ENCODE measurements around the gene TSSK6.

TSSK6 gene

DNA sequence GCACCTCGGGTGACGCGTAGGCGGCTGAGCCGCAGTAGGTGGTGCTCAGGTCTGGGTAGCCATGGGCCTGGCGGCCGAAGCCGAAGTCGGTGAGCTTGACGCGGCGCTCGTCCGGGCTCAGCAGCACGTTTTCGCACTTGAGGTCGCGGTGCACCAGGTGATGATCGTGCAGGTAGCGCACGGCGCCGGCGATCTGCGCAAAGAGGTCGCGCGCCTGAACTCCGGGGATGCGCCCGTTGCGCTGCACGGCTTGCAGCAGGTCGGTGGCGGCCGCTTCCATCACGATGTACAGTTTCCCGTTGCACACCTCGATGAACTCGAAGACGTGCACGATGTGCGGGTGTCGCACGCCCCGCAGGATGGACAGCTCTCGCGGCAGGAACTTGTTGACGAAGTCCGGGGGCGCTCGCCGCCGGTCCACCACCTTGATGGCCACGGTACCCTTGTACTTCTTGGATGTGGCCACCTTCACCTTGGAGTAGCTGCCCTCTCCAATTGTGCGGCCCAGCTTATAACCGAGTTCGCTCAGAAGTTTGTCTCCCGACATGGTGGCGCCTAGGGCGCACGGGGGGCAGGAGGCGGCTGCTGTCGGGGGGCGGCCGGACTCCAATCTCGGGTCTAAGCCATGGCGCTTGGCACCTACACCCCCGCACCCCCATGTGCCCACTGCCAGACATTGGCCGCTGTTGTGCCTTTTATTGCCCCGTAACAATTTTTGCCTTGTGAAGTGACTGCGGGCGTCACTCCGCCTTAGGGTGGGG, at the start of gene TSSK6:
Gene TSSK6, minus strand, starts transcription at position 668 of the 761 bp plus-strand sequence. Its CDS starts 121 bp downstream, at position 547.
- no peak for DNase-seq

DNA sequence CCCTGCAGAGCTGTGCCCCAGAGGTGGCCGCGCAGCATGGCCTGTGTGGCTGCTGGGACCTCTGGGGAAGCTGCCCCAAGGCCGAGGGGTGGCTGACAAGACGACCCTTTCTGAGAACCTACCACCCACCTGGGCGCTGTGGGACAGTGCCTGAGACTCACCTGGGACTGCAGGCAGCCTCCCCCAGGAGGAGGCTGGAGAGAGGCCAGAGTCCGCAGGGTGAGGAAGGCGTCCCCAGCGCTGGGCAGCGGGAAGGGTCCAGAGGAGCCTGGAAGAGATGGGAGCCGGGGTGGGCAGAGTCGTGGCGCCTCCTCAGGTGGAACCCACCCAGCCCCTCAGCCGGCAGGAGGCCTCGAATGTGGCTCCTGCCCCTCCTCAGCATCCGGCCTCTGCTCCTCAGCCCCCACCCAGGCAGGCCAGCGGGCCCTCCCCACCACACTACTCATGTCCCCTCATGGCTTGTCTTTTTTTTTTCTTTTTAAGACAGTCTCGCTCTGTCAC, 48.0 kb upstream of the TSSK6 start:
- no peak for DNase-seq

DNA sequence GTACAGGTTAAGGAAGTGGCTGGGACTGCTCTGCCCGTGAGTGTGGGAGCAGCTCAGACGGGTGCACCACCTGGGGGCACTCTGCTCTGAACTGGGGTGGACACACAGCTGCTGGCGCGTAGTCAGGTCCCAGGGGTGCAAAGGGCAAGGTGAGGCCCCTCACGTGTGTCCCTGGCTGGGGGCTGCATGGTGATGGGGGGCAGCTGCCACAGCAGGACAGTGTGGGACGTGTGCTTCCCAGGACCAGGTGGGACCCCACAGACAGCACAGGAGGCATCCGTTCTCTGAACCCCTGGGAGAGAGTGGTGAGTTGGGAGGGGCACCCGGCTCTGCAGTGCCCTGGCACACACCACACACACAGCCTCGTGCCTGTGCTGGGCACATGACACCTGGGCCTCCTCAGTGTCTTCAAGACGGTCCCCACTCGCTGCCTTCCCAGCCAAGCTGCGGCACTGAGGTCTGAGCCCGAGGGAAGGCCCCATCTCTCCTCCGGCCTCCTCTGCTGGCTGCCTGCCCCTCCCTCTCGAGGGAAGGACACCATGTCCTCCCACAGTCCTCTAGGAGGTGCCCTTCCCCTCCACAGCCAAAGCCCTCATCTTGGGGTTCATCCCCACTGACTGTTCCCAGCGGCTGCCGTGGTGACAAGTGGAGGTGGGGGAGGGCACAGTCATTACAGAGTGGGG, 47.5 kb upstream of the TSSK6 start:
- peak in 1 of 4 experiments; percentile 38 for DNase-seq

DNA sequence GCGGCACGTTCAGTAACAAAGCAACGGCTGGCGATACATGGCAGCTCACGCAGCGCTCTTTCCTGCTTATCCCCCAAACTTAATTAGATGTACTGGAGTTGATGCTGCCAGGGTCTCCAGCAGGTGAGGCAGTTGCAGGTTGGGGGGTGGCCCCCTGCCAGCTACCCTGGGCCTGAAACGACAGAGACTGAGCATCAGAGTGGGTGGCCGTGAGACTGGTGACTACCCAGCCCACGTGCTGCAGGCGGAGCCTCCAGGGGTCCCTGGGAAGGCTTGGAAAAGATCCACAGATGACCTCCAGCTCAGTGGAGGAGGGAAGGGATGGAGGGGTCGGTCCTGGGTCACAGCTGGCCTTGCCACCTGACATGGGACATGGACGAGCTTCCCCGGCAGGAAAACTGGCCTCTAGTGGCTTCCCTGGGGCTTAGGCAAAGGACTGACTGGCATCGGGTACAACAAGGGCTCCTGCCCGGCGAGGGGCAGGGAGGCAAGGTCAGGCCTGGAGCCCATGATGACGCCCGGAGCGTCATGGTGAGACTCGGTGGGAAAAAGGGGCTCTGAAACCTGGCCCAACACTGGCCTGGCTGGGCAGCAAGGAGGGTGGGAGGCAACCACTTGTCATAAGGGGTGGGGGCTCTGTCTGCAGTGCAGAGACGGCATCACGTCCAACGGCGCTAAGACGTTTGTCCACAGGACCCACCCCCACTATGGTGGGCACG, 46.8 kb upstream of the TSSK6 start:
- no peak for DNase-seq

DNA sequence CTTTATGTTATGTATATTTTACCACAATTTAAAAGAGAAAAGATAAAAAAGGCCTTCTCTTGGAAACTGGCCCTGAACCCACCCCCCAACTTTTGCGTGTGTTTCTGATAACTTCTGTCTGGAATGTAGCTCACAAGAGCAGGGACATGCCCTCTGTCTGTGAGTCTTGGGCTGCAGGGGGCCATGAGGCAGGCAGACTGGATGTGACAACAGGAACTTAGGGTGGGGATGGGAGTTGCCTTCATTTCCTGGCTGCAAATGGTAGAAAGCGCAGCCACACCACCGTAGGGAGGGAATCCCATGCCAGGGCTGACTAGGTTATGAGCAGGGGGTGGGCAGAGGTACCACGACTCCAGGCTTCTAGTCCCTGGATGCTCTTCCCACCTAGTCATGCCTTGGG, 44.6 kb upstream of the TSSK6 start:
- no peak for DNase-seq

DNA sequence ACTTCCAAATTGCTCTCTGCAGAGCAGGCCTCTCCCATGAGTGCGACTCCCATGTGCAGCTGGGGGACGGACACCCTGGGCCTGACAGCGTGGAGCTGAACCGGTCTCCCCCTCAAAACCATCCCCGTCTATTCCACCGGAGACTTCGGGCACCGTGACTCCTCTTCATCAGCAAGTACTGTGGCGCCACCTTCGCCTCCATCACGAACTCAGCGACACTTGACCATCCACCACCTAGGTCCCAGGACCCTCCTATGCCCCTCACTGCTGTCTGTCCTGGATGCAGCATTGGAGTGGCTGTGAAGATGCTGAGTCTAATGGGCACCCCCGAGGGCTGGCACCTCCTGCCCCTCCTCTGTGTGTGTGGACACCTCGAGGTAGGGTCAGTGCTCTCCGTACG, 43.3 kb upstream of the TSSK6 start:
- DNase-seq, result no peak

DNA sequence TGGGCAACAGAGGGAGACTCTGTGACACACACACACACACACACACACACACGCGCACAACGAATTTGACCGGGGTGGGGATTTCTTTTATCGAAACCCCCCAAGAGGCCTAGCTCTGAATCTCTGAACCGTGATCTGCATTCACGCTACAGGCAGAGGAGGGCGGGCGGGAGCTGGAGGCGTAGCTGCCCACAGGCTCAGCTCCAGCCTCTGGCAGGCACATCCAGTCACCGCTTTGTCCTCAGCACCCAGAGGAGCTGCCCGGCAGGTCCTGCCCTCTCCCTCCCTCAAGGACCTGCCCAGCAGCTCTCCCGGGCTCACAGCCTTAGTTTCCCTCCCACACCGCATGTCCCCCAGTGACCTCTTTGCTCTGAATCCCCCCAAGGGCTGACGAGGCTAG, 42.7 kb upstream of the TSSK6 start:
- DNase-seq, result no peak

DNA sequence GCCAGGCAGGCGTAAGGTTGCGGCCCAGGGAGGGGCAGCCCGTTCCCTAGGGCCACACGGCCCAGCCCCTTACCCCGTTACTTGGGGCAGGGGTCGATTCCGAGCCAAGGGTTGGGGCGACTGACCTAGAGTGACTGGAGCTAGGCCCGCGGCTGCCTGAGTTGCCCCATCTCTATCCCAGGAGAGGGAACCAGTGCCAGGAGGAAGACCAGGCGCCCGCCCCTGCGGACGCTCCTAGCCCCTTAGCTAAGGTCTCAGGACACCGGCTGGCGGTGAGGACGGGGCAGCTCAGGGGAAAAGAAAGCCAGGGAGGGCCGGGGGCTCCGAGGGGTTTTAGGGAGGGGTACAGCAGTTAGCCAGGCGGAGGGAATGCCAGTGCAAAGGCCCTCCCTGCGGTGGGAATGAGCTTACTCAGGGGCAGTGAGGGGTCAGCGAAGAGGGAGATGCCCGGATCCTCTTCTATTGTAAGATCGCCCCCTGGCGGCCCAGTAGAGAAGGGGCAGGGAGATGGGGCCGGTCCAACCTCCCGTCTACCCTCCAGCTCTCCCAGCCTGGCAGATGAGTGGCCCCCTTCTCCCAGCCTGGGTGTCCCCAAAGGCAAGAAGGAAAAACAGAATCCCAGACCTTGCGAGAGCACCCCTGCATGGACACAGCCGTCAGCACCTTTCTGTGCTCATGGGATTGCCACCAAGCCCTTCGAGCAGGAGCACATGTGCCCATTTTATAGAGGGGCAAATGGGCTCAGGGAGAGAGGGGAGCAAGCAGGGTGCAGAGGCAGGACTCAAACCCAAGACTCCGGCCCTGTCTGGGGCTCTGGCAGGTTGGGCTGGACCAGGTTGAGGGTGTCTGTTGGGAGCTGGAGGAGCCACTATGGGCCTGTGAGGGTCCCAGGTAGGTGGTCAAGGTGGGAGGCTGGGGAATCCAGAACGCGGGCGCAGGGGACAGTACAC, 39.0 kb upstream of the TSSK6 start:
- DNase-seq, result peak; percentile 21 to 40 (median 34)

DNA sequence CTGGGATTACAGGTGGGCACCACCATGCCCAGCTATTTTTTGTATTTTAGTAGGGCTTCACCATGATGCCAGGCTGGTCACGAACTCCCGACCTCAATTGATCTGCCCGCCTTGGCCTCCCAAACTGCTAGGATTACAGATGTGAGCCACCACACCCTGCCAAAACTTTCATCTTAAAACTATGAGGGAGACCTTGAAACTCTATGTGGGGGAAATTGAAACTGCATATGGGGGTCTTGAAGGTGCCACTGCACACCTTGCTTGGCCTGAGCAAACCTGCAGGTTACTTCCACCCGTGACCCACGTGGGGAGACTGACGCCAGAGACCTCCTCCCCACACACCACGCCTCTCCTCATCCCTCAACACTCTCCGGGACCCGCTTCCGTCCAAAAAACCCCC, 38.3 kb upstream of the TSSK6 start:
- no peak for DNase-seq

DNA sequence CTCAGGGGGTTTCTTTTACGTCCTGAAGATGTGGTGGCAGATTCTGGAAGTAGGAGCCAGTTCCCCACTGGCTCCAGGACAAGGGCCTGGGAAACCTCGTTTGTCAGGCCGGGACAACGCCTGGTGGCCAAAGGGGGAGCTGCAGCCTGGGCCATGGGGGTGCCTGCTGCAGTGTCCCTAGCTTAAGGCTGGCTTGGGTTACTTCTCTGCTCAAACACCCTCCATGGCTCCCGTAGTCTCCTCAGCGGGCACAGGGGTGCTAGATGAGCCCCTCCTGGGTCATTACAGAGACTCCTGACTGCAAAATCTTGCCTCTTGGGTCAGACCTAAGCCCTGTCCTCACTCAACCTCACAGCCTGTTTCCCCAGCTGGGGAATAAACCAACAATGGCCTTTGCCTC, 37.5 kb upstream of the TSSK6 start:
- DNase-seq, result peak in 1 of 4 experiments; percentile 11

DNA sequence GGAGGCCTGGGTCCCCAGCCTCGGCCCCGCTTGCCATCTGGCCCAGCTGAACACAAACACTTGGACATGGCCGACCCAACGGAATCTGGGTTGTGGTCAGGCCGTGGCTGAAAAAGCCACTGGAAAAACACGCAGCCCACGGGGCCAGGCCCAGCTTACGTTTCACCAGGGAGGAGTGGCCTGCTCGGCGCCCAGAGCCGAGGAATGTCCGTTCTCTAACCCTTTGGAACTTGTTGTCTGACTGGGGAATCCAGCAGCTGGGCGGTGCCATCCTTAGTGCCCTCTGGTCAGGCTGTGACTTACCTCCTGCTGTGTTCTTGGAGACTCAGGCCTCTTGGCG, 36.5 kb upstream of the TSSK6 start:
- DNase-seq, result no peak

DNA sequence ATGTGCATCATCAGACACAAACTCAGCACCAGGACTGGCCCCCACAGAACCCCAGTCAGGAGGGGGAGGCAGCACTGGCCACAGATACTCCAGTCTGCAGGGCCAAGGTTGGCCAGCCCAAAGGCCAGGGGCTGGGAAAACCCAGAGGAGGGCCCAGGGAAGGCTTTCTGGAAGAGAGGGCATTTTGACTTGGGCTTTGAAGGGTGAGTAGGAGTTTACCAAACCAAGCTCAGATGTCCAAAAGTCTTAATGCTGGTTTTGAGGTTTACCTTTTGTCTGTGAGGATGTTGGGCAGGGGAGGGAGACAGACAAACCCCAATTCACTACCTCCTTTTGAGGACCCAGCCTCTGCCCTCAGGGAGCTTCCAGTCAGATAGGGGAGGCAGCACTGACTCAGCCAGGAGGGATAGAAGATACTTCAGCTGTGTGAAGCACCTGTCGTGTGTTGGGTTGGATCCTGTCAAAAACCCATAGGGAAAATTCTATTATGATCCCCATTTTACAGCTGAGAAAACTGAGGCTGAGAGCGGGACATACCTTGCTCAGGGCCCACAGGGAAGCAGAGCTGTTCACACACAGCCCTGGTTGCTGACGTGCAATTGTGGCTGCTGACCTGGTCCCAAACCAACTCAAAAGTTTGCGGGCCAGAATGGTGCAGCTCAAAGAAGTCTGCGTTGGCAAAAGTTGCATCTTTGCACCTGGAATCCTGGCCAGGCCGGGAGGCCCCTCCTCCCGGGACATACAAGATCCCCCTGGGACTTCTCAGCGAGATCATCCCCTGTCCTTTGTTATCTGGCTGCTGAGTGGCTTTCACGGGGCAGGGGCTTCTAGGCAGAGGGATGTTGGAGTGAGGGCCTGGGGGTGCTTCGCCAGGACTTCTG, 35.9 kb upstream of the TSSK6 start:
- no peak for DNase-seq

DNA sequence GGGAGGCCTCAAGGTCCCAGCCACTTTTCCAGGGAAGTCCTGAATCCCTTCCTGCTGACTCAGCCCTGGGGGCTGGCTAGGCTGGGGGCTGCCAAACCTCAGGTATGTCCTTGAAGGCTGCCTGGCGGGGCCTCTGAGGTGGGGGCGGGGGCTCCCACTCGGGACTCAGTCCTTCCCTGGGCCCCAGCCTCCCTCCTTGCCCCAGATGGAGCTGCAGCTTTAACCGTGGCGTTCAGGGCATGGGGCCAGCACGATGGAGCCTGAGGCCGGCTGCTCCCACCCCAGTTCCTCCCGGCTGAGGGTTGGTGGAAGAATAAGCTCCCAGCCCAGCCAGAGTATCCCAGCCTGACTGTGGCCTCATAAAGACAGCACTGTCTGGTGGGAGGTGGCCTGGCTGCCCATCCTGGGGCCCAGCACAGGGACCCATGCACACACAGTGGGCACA, 35.2 kb upstream of the TSSK6 start:
- no peak for DNase-seq

DNA sequence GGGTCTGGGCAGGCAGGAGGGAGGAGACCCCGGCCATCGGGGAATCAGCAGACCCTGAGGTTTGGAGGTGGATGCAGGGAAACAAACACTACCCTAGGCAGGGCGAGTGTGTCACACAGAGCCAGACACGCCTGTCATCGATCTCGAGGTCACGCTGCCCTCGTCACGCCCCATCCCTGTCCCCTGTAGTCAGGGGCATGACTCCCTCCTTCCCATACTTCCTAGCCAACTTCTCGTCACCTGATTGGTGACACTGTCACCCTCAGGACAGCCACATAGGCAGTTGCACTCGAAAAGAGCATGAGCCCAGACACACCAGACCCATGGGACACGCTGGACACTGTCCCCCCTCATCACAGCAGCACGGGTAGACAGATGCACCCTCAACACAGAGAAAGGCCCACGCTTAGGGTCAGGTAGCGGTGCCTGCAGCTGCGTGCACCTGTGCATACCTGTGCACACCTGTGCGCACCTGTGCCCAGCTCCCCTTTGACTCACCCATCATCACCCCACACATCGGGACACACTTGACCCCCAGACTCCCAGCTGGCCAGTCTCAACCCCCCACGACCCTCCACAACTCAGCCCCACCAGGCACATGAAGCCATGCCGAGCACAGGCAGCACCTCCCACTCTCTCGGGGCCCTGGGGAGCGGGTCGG, 34.6 kb upstream of the TSSK6 start:
- no peak for DNase-seq

DNA sequence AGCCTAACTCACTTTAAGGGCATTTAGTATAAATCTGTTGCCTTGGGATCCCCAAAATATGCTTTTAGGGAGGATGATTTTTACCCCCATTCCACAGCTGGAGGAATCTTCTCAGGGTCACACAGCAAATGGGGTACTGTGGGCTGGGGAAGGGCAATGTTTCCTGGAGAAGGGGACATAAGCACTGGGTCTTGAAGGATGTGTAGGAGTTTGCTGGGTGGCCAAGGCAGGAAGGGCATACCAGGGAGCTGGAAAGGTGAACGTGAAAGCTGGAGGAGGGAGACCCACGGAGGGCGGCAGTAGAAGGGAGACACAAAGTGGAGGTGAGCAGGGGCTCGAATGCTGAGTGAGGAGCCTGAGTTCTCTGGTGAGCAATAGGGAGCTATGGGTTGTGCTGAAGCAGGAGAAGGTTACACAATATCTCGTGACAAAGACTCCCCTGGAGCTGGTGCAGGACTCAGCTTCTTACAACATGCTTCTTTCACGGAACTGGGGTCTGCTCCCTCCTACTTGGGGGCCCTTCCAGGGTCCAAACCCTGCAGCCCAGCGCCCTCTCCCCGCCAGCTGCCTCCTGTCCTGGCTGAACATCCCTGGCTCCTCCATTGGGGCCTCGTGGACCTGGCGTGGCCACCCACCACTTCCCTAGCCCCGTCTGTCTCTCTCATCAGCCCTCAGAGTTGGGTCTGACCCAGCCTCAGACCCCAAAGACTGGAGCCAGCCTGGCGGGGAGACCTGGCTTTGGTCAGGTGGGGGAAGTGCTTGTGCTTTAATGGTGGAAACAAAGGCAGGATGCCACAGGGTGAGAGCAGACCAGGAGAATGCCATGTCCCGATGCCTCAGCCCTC, 33.8 kb upstream of the TSSK6 start:
- no peak for DNase-seq

DNA sequence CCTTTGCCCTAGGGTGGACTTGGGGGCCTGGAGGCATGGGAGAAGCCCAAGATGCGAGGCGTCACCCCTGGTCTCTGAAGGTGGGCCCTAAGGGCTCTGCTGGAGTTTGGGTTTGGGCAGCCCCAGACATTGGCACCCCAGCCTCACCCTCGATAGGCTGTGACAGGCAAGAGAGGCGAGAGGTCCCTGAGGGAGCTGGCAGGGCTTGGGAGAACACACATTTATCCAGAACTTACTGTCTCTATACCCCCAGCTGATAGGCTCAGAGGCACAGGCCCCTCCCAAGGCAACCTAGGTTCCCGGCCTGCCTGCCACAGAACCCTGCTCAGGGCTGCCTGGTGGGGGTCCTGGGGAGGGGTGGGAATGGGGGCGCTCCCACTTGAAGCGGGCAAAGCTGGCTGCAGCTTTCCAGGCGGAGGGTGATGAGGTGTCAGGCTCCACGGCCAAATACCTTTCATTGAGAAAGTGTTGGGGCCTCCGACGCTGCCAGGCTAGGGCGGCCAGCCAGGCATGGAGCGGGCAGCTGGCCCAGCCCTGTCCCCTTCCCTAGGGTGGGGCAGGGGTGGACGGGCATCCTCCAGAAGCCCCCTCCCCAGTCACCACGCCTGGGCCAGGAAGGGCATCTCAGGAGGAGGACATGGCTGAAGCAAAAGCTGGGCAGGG, 32.5 kb upstream of the TSSK6 start:
- DNase-seq, result no peak

DNA sequence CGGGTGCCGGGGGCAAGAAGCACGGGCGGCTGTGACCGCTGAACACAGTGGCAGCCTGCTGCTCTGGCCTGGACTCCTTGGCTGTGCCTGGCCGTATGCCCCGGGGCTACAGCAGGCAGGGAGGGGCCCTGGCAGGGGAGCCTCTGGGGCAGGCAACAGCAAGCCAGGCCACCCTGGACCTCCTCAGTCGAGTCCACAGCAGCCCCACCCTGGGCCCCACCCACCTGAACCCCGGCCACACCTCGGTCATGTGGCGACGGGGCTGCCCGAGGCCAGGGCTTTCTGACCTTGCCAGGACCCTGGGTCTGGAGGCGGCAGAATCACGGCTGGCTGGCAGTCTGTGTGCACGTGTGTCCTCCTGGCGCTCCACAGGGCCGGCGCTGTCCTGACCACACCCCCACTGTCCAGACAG, 31.4 kb upstream of the TSSK6 start:
- DNase-seq, result no peak

DNA sequence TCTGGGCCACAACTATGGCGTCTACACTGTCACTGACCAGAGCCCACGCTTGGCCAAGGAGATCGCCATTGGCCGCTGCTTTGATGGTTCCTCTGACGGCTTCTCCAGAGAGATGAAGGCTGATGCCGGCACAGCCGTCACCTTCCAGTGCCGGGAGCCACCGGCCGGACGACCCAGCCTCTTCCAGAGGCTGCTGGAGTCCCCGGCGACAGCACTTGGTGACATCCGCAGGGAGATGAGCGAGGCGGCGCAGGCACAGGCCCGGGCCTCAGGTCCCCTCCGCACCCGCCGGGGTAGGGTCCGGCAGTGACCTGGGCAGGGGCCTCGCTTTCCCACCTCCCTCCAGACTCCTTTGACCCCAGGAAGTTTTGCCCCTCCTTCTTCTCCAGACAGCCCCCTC, 30.4 kb upstream of the TSSK6 start:
- no peak for DNase-seq

DNA sequence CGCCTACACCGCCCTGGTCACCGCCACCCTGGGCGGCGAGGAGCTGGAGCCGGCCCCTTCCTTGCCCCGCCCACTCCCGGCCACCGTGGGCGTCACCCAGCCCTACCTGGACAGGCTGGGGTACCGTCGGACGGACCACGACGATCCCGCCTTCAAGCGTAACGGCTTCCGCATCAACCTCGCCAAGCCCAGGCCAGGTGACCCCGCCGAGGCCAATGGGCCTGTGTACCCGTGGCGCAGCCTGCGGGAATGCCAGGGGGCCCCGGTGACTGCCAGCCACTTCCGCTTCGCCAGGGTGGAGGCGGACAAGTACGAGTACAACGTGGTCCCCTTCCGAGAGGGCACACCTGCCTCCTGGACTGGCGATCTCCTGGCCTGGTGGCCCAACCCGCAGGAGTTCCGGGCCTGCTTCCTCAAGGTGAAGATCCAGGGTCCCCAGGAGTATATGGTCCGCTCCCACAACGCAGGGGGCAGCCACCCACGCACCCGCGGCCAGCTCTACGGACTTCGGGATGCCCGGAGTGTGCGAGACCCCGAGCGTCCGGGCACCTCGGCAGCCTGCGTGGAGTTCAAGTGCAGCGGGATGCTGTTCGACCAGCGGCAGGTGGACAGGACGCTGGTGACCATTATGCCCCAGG, 29.7 kb upstream of the TSSK6 start:
- no peak for DNase-seq
